Measurements from ENCODE around the gene PCNA.

Gene PCNA

DNA sequence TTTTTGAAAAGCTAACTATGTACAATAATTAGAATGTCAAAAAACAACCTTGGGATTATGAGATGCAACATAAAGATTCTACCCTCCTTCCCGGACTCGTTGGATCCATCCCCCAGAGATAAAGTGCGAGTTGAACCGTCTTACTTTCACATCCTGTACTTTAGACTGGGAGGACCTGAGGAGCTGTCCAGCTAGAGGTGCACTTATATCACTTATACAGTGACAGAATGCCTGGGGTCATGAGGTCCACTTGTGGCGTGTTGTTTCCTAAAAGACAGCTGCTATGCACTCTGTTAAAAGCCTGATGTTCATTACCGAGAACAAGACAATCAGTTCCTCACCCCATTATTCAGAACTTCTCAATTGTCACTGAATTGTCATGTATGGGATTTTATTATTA is 9.1 kb upstream of the PCNA start:
- H3K4me1 ChIP-seq (ENCODE audit: insufficient read depth, low read length, poor library complexity, severe bottlenecking), result peaks cover 20% of the 10 kb centered on the region
- peak overlapping the region; percentile 93 for H3K4me2 ChIP-seq (ENCODE audit: low read depth, low read length, poor library complexity, severe bottlenecking)
- no peaks in the 10 kb centered on the region for H3K9me3 ChIP-seq (ENCODE audit: insufficient read depth, low read depth, low read length)
- H3K27me3 ChIP-seq (ENCODE audit: insufficient read depth, low read length, poor library complexity, severe bottlenecking), result no peaks in the 10 kb centered on the region
- peaks cover 3% of the 10 kb centered on the region; the same call in 1 of the 2 replicates for H3F3A ChIP-seq (ENCODE audit: low read depth)
- peaks cover 65% of the 10 kb centered on the region for H3K79me2 ChIP-seq (ENCODE audit: insufficient read depth, low read length)
- peaks cover 23% of the 10 kb centered on the region for H4K20me1 ChIP-seq (ENCODE audit: insufficient read depth, low read length, poor library complexity, severe bottlenecking)
- peak overlapping the region; percentile 84 for H3K9ac ChIP-seq (ENCODE audit: low read depth, low read length, poor library complexity, severe bottlenecking)
- no peaks in the 10 kb centered on the region for H3K36me3 ChIP-seq (ENCODE audit: insufficient read depth, low read length)
- peak overlapping the region; percentile 96 for H3K4me3 ChIP-seq (ENCODE audit: low read length, poor library complexity, severe bottlenecking)
- TF ChIP-seq EZH2phosphoT487 (IDR thresholded peaks at IDR 0.05; ENCODE audit: borderline replicate concordance), result no peak
- TF ChIP-seq, protein P1, sequence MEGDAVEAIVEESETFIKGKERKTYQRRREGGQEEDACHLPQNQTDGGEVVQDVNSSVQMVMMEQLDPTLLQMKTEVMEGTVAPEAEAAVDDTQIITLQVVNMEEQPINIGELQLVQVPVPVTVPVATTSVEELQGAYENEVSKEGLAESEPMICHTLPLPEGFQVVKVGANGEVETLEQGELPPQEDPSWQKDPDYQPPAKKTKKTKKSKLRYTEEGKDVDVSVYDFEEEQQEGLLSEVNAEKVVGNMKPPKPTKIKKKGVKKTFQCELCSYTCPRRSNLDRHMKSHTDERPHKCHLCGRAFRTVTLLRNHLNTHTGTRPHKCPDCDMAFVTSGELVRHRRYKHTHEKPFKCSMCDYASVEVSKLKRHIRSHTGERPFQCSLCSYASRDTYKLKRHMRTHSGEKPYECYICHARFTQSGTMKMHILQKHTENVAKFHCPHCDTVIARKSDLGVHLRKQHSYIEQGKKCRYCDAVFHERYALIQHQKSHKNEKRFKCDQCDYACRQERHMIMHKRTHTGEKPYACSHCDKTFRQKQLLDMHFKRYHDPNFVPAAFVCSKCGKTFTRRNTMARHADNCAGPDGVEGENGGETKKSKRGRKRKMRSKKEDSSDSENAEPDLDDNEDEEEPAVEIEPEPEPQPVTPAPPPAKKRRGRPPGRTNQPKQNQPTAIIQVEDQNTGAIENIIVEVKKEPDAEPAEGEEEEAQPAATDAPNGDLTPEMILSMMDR (conservative IDR thresholded peaks at IDR 0.05; ENCODE audit: low read length), result no peak
- H3K9me2 ChIP-seq (replicated peaks; ENCODE audit: low read depth, low read length), result no peaks in the 10 kb centered on the region
- H2AFZ ChIP-seq (ENCODE audit: low read length), result no peak overlapping the region

DNA sequence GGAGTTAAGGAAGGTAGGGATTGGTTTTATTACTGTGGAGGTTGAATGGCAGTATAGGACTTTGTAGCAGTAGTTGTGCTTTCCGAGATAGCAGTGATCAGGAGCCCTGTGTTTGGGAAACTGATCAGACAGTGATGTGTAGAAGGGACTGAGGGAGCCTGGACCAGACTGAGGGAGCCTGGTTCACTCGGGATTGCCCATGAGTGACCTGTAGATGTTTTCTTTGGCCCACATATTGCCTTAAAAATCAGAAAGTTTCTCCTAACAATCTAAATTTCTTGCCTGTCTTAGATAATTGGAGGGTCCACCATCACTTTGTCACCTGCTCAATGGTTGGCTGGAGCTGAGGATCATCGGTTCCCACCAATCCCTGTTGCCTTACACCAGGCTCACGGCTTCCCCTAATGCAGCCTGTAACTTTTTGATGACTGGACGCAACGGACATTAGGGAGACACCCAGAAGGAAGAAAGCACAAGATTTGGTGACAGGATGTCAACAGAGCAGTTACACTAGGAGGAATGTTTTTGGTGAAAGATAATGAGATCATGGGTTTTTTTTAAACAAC is 8.2 kb upstream of the PCNA start:
- Histone ChIP-seq H3F3A (ENCODE audit: low read depth) (peaks cover 3% of the 10 kb centered on the region; the same call in 1 of the 2 replicates), H4K20me1 (ENCODE audit: insufficient read depth, low read length, poor library complexity, severe bottlenecking) (peaks cover 23% of the 10 kb centered on the region), H3K36me3 (ENCODE audit: insufficient read depth, low read length) (no peaks in the 10 kb centered on the region), H3K4me1 (ENCODE audit: insufficient read depth, low read length, poor library complexity, severe bottlenecking) (peaks cover 22% of the 10 kb centered on the region), H3K79me2 (ENCODE audit: insufficient read depth, low read length) (peaks cover 55% of the 10 kb centered on the region), H3K4me2 (ENCODE audit: low read depth, low read length, poor library complexity, severe bottlenecking) (peak overlapping the region; percentile 93), H3K9me3 (ENCODE audit: insufficient read depth, low read depth, low read length) (no peaks in the 10 kb centered on the region), H2AFZ (ENCODE audit: low read length) (peak overlapping the region; percentile 77), H3K9ac (ENCODE audit: low read depth, low read length, poor library complexity, severe bottlenecking) (peak overlapping the region; percentile 84), H3K9me2 (replicated peaks; ENCODE audit: low read depth, low read length) (no peaks in the 10 kb centered on the region), H3K4me3 (ENCODE audit: low read length, poor library complexity, severe bottlenecking) (peak overlapping the region; percentile 96), H3K27me3 (ENCODE audit: insufficient read depth, low read length, poor library complexity, severe bottlenecking) (no peaks in the 10 kb centered on the region)
- TF ChIP-seq, protein P1 (conservative IDR thresholded peaks at IDR 0.05; ENCODE audit: low read length), result no peak
- no peak for TF ChIP-seq EZH2phosphoT487 (IDR thresholded peaks at IDR 0.05; ENCODE audit: borderline replicate concordance)

DNA sequence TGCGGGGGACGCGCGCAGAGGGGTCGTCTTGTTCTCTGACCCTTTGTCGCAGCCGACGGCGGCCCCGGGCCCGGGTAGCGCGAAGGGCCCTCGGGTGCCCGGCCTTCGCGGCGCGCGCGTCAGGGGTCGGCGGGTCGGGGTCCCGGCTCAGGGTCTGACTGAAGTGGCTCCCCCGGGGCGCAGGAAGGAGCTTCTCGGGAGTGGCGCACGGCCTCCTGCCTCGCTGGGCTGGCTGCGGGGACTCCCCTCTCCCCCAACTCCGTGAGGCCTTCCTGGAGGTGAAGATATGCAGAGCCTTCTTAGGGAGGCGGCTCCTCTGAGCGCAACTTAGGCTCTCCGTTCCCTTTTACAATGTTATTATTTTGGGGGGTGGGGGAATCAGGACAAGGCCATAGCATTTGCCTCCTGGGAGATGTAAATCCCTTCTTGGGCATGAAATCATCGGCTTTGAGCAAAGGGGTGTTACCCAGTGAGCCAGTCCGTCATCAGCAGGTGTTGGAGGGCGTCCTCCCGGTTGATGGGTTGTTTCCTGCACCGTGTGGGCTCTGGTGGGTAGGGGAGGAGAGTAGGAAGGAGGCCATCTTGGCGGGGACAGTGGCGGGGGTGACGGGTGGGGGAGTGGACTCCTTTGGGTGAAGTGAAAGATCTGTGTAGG is 7.6 kb upstream of the PCNA start:
- TF ChIP-seq EZH2phosphoT487 (IDR thresholded peaks at IDR 0.05; ENCODE audit: borderline replicate concordance), result no peak
- TF ChIP-seq, protein P1 (conservative IDR thresholded peaks at IDR 0.05; ENCODE audit: low read length), result no peak
- Histone ChIP-seq H3K4me2 (ENCODE audit: low read depth, low read length, poor library complexity, severe bottlenecking) (peak overlapping the region; percentile 93), H3K27me3 (ENCODE audit: insufficient read depth, low read length, poor library complexity, severe bottlenecking) (no peaks in the 10 kb centered on the region), H3K4me1 (ENCODE audit: insufficient read depth, low read length, poor library complexity, severe bottlenecking) (peaks cover 24% of the 10 kb centered on the region), H3K36me3 (ENCODE audit: insufficient read depth, low read length) (no peaks in the 10 kb centered on the region), H3K9me3 (ENCODE audit: insufficient read depth, low read depth, low read length) (no peaks in the 10 kb centered on the region), H2AFZ (ENCODE audit: low read length) (peak overlapping the region; percentile 77), H3K4me3 (ENCODE audit: low read length, poor library complexity, severe bottlenecking) (peak overlapping the region; percentile 96), H3K9ac (ENCODE audit: low read depth, low read length, poor library complexity, severe bottlenecking) (peak overlapping the region; percentile 84), H3K9me2 (replicated peaks; ENCODE audit: low read depth, low read length) (no peaks in the 10 kb centered on the region), H3K79me2 (ENCODE audit: insufficient read depth, low read length) (peaks cover 50% of the 10 kb centered on the region), H4K20me1 (ENCODE audit: insufficient read depth, low read length, poor library complexity, severe bottlenecking) (peaks cover 23% of the 10 kb centered on the region), H3F3A (ENCODE audit: low read depth) (peaks cover 3% of the 10 kb centered on the region; the same call in 1 of the 2 replicates)

Measured in Loucy (cell line).